Hepatocyte (in vitro differentiated cells): ENCODE data around the gene MCF2L2. TPM values are rescaled to one million over a fixed set of nuclear protein-coding genes. Genes with fewer than 3 reads are reported as not detected.

ENCODE experiments used
- DNase-seq: peaks from one replicate; pipeline ENCODE4 v3.0.0-alpha.2; 2016; ENCODE audit warnings: low spot score
- H2AFZ ChIP-seq: fragments of 200-600 bp; sonication (generic); 2 replicates; pipeline ENCODE4 v1.6.0; 2016; ENCODE audit warnings: antibody characterized with exemption, mild to moderate bottlenecking
- H3K27ac ChIP-seq: fragments of 200-600 bp; sonication (generic); 2 replicates; pipeline ENCODE4 v1.5.1; 2016; ENCODE audit warnings: mild to moderate bottlenecking
- H3K27me3 ChIP-seq: fragments of 200-600 bp; sonication (generic); 2 replicates; pipeline ENCODE4 v1.6.1; 2016
- H3K36me3 ChIP-seq: fragments of 200-600 bp; sonication (generic); replicated peaks from 2 replicates; pipeline ENCODE4 v1.5.1; 2016; ENCODE audit warnings: low read depth; ENCODE audit not compliant: insufficient read depth
- H3K4me1 ChIP-seq: fragments of 200-600 bp; sonication (generic); 2 replicates; pipeline ENCODE4 v1.5.1; 2016; ENCODE audit warnings: mild to moderate bottlenecking, moderate library complexity; ENCODE audit not compliant: insufficient read depth
- H3K4me2 ChIP-seq: fragments of 200-600 bp; sonication (generic); 2 replicates; pipeline ENCODE4 v1.6.0; 2016
- H3K4me3 ChIP-seq: fragments of 200-600 bp; sonication (generic); 2 replicates; pipeline ENCODE4 v1.5.1; 2016; ENCODE audit warnings: mild to moderate bottlenecking
- H3K79me2 ChIP-seq: fragments of 200-600 bp; sonication (generic); 2 replicates; pipeline ENCODE4 v1.6.0; 2017; ENCODE audit warnings: mild to moderate bottlenecking
- H3K9me2 ChIP-seq: fragments of 200-600 bp; sonication (generic); replicated peaks from 2 replicates; pipeline ENCODE4 v1.6.0; 2017; ENCODE audit warnings: mild to moderate bottlenecking; ENCODE audit not compliant: insufficient read depth
- H3K9me3 ChIP-seq: fragments of 200-600 bp; sonication (generic); 2 replicates; pipeline ENCODE4 v1.5.1; 2016; ENCODE audit warnings: low read depth, mild to moderate bottlenecking
- H4K20me1 ChIP-seq: fragments of 200-600 bp; sonication (generic); 2 replicates; pipeline ENCODE4 v1.6.0; 2016; ENCODE audit warnings: mild to moderate bottlenecking; ENCODE audit not compliant: insufficient read depth, poor library complexity, severe bottlenecking
- CTCF ChIP-seq: fragments of 200-600 bp; sonication (generic); IDR thresholded peaks from 2 replicates; pipeline ENCODE4 v1.5.1; 2016; ENCODE audit warnings: antibody characterized with exemption, mild to moderate bottlenecking; ENCODE audit not compliant: poor library complexity
- EZH2 ChIP-seq: fragments of 200-600 bp; sonication (generic); IDR thresholded peaks from 2 replicates; pipeline ENCODE4 v1.6.1; 2016; ENCODE audit warnings: antibody characterized with exemption, mild to moderate bottlenecking, borderline replicate concordance
- EZH2phosphoT487 ChIP-seq: fragments of 200-600 bp; sonication (generic); IDR thresholded peaks from one replicate; pipeline ENCODE4 v1.6.1; 2018; ENCODE audit warnings: antibody characterized with exemption, mild to moderate bottlenecking, low read depth, moderate library complexity; ENCODE audit not compliant: unreplicated experiment, severe bottlenecking
- WGBS: methylation state at CpG from one replicate; pipeline ENCODE4 v1.1.6; 2016; ENCODE audit warnings: low lambda C conversion rate; ENCODE audit errors: missing lambda C conversion rate; 5-methylcytosine and 5-hydroxymethylcytosine counted together
- polyA plus RNA-seq: library from polyadenylated mRNA; unstranded; fragments of >200 nt; fragmentation: Nextera tagmentation; extraction: Ambion mirVana; gene quantifications from 2 replicates; pipeline ENCODE4 v1.2.1, GENCODE V29; 2016
- total RNA-seq: library from RNA; depleted of rRNA; stranded (reverse); fragments of >200 nt; gene quantifications from 2 replicates; pipeline ENCODE4 v1.2.3, GENCODE V29; 2014

Gene MCF2L2
- total and polyA plus RNA-seq, 2 experiments from 2014 or later, result 0.17 to 0.63 TPM

- WGBS, result 81% methylated on average over 4 of the region's 4 CpGs
- H3K79me2 ChIP-seq, result no peaks in the 10 kb centered on the region
- H3K4me3 ChIP-seq, result no peak overlapping the region
- H3K9me2 ChIP-seq, result no peaks in the 10 kb centered on the region
- TF ChIP-seq EZH2, result no peak
- TF ChIP-seq EZH2phosphoT487, result no peak
- TF ChIP-seq CTCF, result no peak
- no peaks in the 10 kb centered on the region for H3K36me3 ChIP-seq
- H3K9me3 ChIP-seq, result no peaks in the 10 kb centered on the region
- no peaks in the 10 kb centered on the region for H3K27me3 ChIP-seq
- H3K4me2 ChIP-seq, result no peak overlapping the region
- H3K4me1 ChIP-seq, result no peaks in the 10 kb centered on the region
- no peak for DNase-seq
- no peak overlapping the region for H3K27ac ChIP-seq
- H4K20me1 ChIP-seq, result no peaks in the 10 kb centered on the region
- no peak overlapping the region for H2AFZ ChIP-seq
Observed at GRCh38 chr3:183202004-183202722, 226.3 kb downstream of the MCF2L2 start.

DNA sequence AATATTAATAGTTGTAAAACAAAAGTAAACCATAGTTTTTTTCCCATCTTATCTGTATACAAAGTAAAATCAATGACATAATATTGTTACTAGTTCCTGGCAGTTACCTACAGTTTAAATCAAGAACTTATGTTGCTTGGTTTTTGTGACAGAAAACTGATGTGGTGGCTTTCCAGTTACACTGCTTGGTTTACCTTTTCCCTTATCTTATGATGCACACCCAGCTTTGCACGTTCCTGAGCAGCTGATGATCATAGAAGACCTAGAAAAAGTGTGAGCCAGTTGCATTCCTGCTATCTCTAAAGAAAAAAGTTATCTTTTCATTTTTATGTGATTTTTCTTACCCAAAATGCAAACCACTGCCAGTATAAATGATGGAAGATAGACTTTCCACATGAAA, 229.5 kb downstream of the MCF2L2 start:
- no peaks in the 10 kb centered on the region for H4K20me1 ChIP-seq
- no peaks in the 10 kb centered on the region for H3K9me2 ChIP-seq
- no peaks in the 10 kb centered on the region for H3K36me3 ChIP-seq
- no peak overlapping the region for H2AFZ ChIP-seq
- no peak for DNase-seq
- H3K27me3 ChIP-seq, result no peaks in the 10 kb centered on the region
- H3K79me2 ChIP-seq, result no peaks in the 10 kb centered on the region
- H3K9me3 ChIP-seq, result no peaks in the 10 kb centered on the region
- peaks cover 5% of the 10 kb centered on the region for H3K4me1 ChIP-seq
- 47% methylated on average over 1 of the region's 1 CpG for WGBS
- H3K4me3 ChIP-seq, result no peak overlapping the region
- H3K4me2 ChIP-seq, result no peak overlapping the region
- TF ChIP-seq EZH2 (no peak), EZH2phosphoT487 (no peak), CTCF (no peak)
- H3K27ac ChIP-seq, result no peak overlapping the region

DNA sequence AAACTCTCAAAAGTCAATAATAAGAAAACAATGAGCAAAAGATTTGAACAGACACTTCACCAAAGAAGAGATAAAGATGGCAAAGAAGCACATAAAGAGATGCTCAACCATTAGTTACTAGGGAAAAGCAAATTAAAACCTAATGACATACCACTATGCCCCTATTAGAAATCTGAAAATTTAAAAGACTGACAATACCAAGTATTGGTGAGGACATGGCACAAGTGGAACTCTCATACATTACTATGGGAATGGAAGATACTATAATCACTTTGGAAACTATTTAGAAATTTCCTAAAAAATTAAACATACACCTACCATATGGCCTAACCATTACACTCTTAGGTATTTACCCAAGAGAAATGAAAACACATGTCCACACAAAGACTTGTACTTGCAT, 230.7 kb downstream of the MCF2L2 start:
- Histone ChIP-seq H3K9me2 (no peaks in the 10 kb centered on the region), H3K27ac (no peak overlapping the region), H3K4me1 (peaks cover 13% of the 10 kb centered on the region), H4K20me1 (no peaks in the 10 kb centered on the region), H3K36me3 (no peaks in the 10 kb centered on the region), H3K4me2 (no peak overlapping the region), H3K79me2 (no peaks in the 10 kb centered on the region), H2AFZ (no peak overlapping the region), H3K9me3 (no peaks in the 10 kb centered on the region), H3K27me3 (no peaks in the 10 kb centered on the region), H3K4me3 (no peak overlapping the region)
- no peak for TF ChIP-seq CTCF
- TF ChIP-seq EZH2, result no peak
- no peak for TF ChIP-seq EZH2phosphoT487
- DNase-seq, result no peak

GRCh38 chr3:183195266-183195665, 233.2 kb downstream of the MCF2L2 start:
- H2AFZ ChIP-seq, result no peak overlapping the region
- H3K27ac ChIP-seq, result no peak overlapping the region
- DNase-seq, result no peak
- H3K79me2 ChIP-seq, result no peaks in the 10 kb centered on the region
- no peaks in the 10 kb centered on the region for H3K9me3 ChIP-seq
- 93% methylated on average over 4 of the region's 4 CpGs for WGBS
- no peaks in the 10 kb centered on the region for H3K9me2 ChIP-seq
- no peak for TF ChIP-seq EZH2
- TF ChIP-seq EZH2phosphoT487, result no peak
- no peak for TF ChIP-seq CTCF
- H3K36me3 ChIP-seq, result no peaks in the 10 kb centered on the region
- no peak overlapping the region for H3K4me3 ChIP-seq
- H4K20me1 ChIP-seq, result no peaks in the 10 kb centered on the region
- peaks cover 13% of the 10 kb centered on the region for H3K4me1 ChIP-seq
- H3K4me2 ChIP-seq, result no peak overlapping the region
- no peaks in the 10 kb centered on the region for H3K27me3 ChIP-seq
